K562 (cell line): ENCODE measurements around the gene ING2. TPM values are rescaled to one million over a fixed set of nuclear protein-coding genes. Genes with fewer than 3 reads are reported as not detected.
A peak's percentile ranks its signal among the peaks of the same experiment; 100 is the strongest.

ENCODE experiments used
- ATF2 ChIP-seq: sonication (generic); formaldehyde crosslinking; IDR thresholded peaks from 2 replicates; pipeline ENCODE4 v1.8.1; 2022; ENCODE audit warnings: missing genetic modification reagents
- CC2D1A ChIP-seq: fragments of 450-650 bp; IDR thresholded peaks from 2 replicates; pipeline ENCODE4 v1.6.1; 2017; ENCODE audit warnings: mild to moderate bottlenecking
- CHD7 ChIP-seq: fragments of 200-600 bp; sonication (generic); IDR thresholded peaks from one replicate; pipeline ENCODE4 v1.6.1; 2012; ENCODE audit warnings: mild to moderate bottlenecking, low read depth, low read length, inconsistent platforms
- CREM ChIP-seq: IDR thresholded peaks from 2 replicates; pipeline ENCODE4 v1.6.1; 2014; ENCODE audit warnings: antibody characterized with exemption, low read depth
- MCM7 ChIP-seq, 2 experiments: fragments of 450-650 bp; IDR thresholded peaks; 2 replicates each; pipeline ENCODE4 v1.6.1; 2016 to 2018
- RFX1 ChIP-seq: fragments of 450-650 bp; IDR thresholded peaks from 2 replicates; pipeline ENCODE4 v1.6.1; 2016; ENCODE audit warnings: mild to moderate bottlenecking, moderate library complexity
- SRSF7 ChIP-seq: fragments of 200-400 bp; formaldehyde crosslinking; optimal IDR thresholded peaks from 2 replicates; pipeline ENCODE3; 2017; ENCODE audit warnings: mild to moderate bottlenecking, low read depth, low read length
- ZBTB7A ChIP-seq: IDR thresholded peaks from 2 replicates; pipeline ENCODE4 v1.6.1; 2011; ENCODE audit warnings: low read depth, mild to moderate bottlenecking, low read length, moderate library complexity, borderline replicate concordance; ENCODE audit not compliant: control insufficient read depth
- ZNF121 ChIP-seq: sonication (generic); formaldehyde crosslinking; conservative IDR thresholded peaks from 2 replicates; pipeline ENCODE4 v1.8.0; 2022; ENCODE audit warnings: missing genetic modification reagents
- polyA plus RNA-seq, 8 experiments: library from polyadenylated mRNA; depleted of rRNA in 4 of 8; stranded (reverse) in 5 of 8; unstranded in 3 of 8; fragments of >200 nt; fragmentation: Nextera tagmentation in 2 of 8; fragmentation: Illumina TruSeq in 1 of 8; extraction: Ambion mirVana in 2 of 8; extraction: Trizol in 1 of 8; gene quantifications; 2 replicates each; pipeline versions ENCODE4 v1.2.1 to v1.2.3, GENCODE V29; 2011 to 2014; ENCODE audit warnings: inconsistent platforms in 1 of 8, missing spikeins in 1 of 8
- total RNA-seq, 7 experiments: library from RNA; depleted of rRNA in 6 of 7; stranded (reverse); fragments of >200 nt in 6 of 7; fragmentation: Illumina TruSeq in 2 of 7; extraction: Trizol in 2 of 7; gene quantifications; 2 replicates each; pipeline versions ENCODE4 v1.2.1 to v1.2.3, GENCODE V29; 2011 to 2021; ENCODE audit warnings: low replicate concordance in 1 of 7
- TF ChIP-seq, protein P1 (sequence below): fragments of 150-350 bp; IDR thresholded peaks from 2 replicates; pipeline ENCODE4 v1.6.1; 2014; ENCODE audit warnings: low read depth, mild to moderate bottlenecking, low read length, borderline replicate concordance

The ING2 gene
- total and polyA plus RNA-seq, 9 of the 15 experiments (the other 6 are each of a cell fraction or from before 2014, with no cell fraction given): 2.9 to 21.4 (median 12.4) TPM

GRCh38 chr4:183505611-183506388, 942 bp downstream of the ING2 start (continued):
- TF ChIP-seq, protein P1, sequence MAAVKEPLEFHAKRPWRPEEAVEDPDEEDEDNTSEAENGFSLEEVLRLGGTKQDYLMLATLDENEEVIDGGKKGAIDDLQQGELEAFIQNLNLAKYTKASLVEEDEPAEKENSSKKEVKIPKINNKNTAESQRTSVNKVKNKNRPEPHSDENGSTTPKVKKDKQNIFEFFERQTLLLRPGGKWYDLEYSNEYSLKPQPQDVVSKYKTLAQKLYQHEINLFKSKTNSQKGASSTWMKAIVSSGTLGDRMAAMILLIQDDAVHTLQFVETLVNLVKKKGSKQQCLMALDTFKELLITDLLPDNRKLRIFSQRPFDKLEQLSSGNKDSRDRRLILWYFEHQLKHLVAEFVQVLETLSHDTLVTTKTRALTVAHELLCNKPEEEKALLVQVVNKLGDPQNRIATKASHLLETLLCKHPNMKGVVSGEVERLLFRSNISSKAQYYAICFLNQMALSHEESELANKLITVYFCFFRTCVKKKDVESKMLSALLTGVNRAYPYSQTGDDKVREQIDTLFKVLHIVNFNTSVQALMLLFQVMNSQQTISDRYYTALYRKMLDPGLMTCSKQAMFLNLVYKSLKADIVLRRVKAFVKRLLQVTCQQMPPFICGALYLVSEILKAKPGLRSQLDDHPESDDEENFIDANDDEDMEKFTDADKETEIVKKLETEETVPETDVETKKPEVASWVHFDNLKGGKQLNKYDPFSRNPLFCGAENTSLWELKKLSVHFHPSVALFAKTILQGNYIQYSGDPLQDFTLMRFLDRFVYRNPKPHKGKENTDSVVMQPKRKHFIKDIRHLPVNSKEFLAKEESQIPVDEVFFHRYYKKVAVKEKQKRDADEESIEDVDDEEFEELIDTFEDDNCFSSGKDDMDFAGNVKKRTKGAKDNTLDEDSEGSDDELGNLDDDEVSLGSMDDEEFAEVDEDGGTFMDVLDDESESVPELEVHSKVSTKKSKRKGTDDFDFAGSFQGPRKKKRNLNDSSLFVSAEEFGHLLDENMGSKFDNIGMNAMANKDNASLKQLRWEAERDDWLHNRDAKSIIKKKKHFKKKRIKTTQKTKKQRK: no peak
- peak; percentile 90 for TF ChIP-seq CREM
- TF ChIP-seq CC2D1A: no peak
- no peak for TF ChIP-seq CHD7
- TF ChIP-seq ZNF121 (CRISPR knock-in tag): no peak
- TF ChIP-seq SRSF7: no peak
- TF ChIP-seq MCM7 (IDR thresholded peaks at IDR 0.05): no peak
- TF ChIP-seq ATF2 (CRISPR knock-in tag): no peak
- peak; percentile 98 for TF ChIP-seq ZBTB7A
- TF ChIP-seq RFX1: peak; percentile 96
